ENCODE data around the gene EFCAB6. TPM values are rescaled to one million over a fixed set of nuclear protein-coding genes. Genes with fewer than 3 reads are reported as not detected.

Gene EFCAB6
- total RNA-seq, 1 experiment from 2014 or later: 0.94 TPM

GRCh38 chr22:43555561-43556515 is 256.3 kb downstream of the EFCAB6 start (continued):
- TF ChIP-seq ZNF532 (CRISPR knock-in tag; IDR thresholded peaks at IDR 0.05; ENCODE audit: borderline replicate concordance): no peak
- TF ChIP-seq ZBTB21 (CRISPR knock-in tag; IDR thresholded peaks at IDR 0.05; ENCODE audit: borderline replicate concordance): no peak
- TF ChIP-seq ZNF671 (CRISPR knock-in tag; IDR thresholded peaks at IDR 0.05): no peak
- no peak for TF ChIP-seq E2F5 (CRISPR knock-in tag; IDR thresholded peaks at IDR 0.05)
- no peak for TF ChIP-seq ETV6 (CRISPR knock-in tag; IDR thresholded peaks at IDR 0.05)
- TF ChIP-seq OVOL2 (CRISPR knock-in tag; IDR thresholded peaks at IDR 0.05; ENCODE audit: borderline replicate concordance): no peak
- TF ChIP-seq MYBL2 (CRISPR knock-in tag; IDR thresholded peaks at IDR 0.05): no peak

- Mint-ChIP-seq H3K27me3 (ENCODE audit: low read depth) (no peaks in the 10 kb centered on the region), H3K9me3 (peaks cover 44% of the 10 kb centered on the region), H3K36me3 (peaks cover 27% of the 10 kb centered on the region), H3K4me3 (no peak overlapping the region), H3K4me1 (peaks cover 16% of the 10 kb centered on the region), H3K27ac (no peak overlapping the region)
- ATAC-seq: no peak
- CTCF ChIA-PET: no interaction called here
- TF ChIP-seq ZNF425 (CRISPR knock-in tag; conservative IDR thresholded peaks at IDR 0.05) (no peak), EMX1 (CRISPR knock-in tag; IDR thresholded peaks at IDR 0.05) (no peak), USF1 (CRISPR knock-in tag; IDR thresholded peaks at IDR 0.05) (no peak), ATF6 (CRISPR knock-in tag; IDR thresholded peaks at IDR 0.05) (no peak), RORB (CRISPR knock-in tag; IDR thresholded peaks at IDR 0.05) (no peak)
- DNase-seq (ENCODE audit: low spot score): no peak
- POLR2A ChIA-PET: no interaction called here
Measured at GRCh38 chr22:43554694-43555365, 257.3 kb downstream of the EFCAB6 start.
